Lower leg skin (tissue), 4 donors: ENCODE data around the gene SLC25A39. TPM values are rescaled to one million over a fixed set of nuclear protein-coding genes. Genes with fewer than 3 reads are reported as not detected.

ENCODE experiments used
- DNase-seq, 2 donors: peaks; one replicate each; pipeline ENCODE4 v3.0.0-alpha.2; 2019; ENCODE audit warnings: low spot score in 2 of 2
- H3K4me3 ChIP-seq: fragments of 200-600 bp; sonication (generic); 2 replicates; pipeline ENCODE4 v1.5.1; 2017; ENCODE audit warnings: mild to moderate bottlenecking, low read depth; ENCODE audit not compliant: poor library complexity, severe bottlenecking
- CTCF ChIP-seq, 3 donors: fragments of 450-650 bp; IDR thresholded peaks; one replicate each; pipeline ENCODE4 v1.5.1; 2016; ENCODE audit warnings: antibody characterized with exemption in 3 of 3, mild to moderate bottlenecking in 3 of 3, moderate library complexity in 2 of 3
- POLR2A ChIP-seq, 2 donors: fragments of 450-650 bp; IDR thresholded peaks; one replicate each; pipeline ENCODE4 v1.6.1; 2016 to 2017; ENCODE audit warnings: antibody characterized with exemption in 2 of 2, mild to moderate bottlenecking in 1 of 2, moderate library complexity in 1 of 2
- WGBS, 2 donors: methylation state at CpG; one replicate each; pipeline ENCODE4 v1.1.5; 2018; 5-methylcytosine and 5-hydroxymethylcytosine counted together
- intact Hi-C: fragments of 100-400 bp; cut with DNase I; formaldehyde crosslinking; loops from one replicate; pipeline ENCODE4 v1.15.0; 2023; ENCODE audit warnings: low total_unique reads
- total RNA-seq, 4 donors: library from RNA; depleted of rRNA; stranded (reverse); fragments of >200 nt; gene quantifications; one replicate each; pipeline ENCODE4 v1.1.0, GENCODE V29; 2016

The SLC25A39 gene
- total RNA-seq, 4 donors from 2014 or later, result 73.4 to 113 (median 90.0) TPM

DNA sequence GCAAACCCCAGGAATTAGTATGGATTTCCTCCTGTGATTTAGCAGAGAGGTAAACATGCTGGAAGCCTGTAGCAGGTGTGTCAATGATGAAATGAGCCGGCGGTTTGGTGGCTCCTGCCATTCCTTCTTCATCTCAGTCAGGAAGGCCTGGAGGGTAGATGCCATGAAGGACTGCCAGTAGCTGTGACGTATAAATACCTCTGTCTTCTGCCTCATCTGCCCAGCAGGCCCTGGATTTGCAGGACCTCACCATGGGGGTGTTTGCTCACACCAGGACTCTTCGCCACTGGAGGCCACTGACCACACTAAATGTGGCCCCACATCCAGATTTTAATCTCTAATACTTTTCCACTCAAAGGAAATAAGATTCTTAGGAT is 40.6 kb downstream of the SLC25A39 start:
- WGBS, 2 donors, result 86 to 87% methylated on average over 4 of the region's 4 CpGs
- intact Hi-C loops, result no loop called here
- no peak for DNase-seq
- no peak for TF ChIP-seq CTCF (IDR thresholded peaks at IDR 0.05)
- no peak for TF ChIP-seq POLR2A (IDR thresholded peaks at IDR 0.05)
- no peak overlapping the region for H3K4me3 ChIP-seq

DNA sequence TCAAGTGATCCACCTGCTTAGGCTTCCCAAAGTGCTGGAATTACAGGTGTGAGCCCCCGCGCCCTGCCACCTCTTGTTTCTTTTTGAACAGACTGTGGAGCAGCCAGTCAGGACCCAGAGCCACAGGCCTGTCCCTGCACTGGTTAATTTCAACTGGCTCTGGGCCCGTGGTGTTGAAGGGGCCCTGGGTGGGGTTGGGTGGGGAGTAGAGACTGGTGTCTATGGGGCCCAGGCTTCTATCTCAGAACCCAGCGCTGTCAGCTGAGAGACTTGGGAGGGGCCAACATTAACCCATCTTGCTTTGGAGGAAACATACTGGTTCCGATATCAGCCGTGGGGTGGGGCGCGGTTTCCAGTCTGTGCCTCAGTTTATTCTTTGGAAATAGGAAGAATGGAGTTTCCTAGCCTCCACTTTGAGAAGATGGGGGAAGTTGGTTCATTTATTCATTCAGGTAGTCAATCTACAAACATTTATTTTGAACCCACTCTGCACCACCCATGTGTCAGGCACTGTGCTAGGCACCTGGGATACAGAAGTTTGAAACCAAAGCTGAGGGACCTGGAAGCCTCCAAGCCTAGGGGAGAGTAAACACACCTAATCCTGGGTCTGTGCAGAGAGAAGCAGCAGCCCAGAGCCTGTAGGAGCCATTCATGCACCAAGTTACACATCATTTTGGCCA is 41.1 kb downstream of the SLC25A39 start:
- intact Hi-C loops, result no loop called here
- no peak for TF ChIP-seq CTCF (IDR thresholded peaks at IDR 0.05)
- no peak for TF ChIP-seq POLR2A (IDR thresholded peaks at IDR 0.05)
- no peak overlapping the region for H3K4me3 ChIP-seq
- no peak for DNase-seq
- 86% methylated on average over 8 of the region's 8 CpGs for WGBS, 2 donors

DNA sequence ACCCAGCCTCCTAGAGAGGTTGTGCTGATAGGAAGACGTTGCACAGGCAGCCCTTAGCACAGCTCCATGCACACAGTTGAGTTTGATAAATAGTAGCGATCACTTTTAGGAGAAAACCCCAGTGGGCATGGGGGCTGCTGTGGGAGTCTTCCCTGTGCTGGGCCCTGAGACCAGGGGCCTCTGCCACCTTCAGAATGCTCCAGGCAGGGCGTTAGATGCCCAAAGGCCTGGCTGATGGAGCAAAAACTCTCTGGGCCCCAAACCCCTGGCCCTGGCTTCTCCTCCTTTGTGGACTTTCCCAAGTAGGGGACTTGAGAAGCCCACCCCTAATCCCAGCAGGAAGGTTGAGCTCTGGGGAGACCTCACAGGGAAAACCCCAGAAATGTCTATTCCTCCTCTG is 42.4 kb downstream of the SLC25A39 start:
- intact Hi-C loops, result no loop called here
- no peak for DNase-seq
- WGBS, 2 donors, result 77 to 91% methylated on average over 3 of the region's 3 CpGs
- TF ChIP-seq CTCF (IDR thresholded peaks at IDR 0.05) (no peak), POLR2A (IDR thresholded peaks at IDR 0.05) (no peak)
- H3K4me3 ChIP-seq, result no peak overlapping the region

DNA sequence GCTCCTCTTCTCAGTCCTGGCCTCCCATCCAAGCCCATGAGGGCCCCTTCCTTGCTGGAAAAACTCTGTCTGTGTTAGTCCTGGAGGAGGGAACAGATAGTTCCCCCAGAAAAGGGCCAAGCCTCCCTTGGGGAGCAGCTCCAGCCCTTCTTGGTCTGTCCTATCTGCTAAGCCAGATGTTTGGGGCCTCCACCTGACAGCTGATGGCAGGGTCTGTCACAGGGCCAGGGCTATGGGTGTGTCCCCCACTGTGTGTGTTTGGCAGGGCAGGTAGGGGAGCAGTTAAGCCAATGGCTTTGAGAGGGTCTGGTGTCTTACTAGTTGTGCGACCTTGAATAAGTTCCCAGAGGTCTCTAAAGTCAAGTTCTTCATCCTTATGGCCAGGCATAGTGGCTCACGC is 43.1 kb downstream of the SLC25A39 start:
- WGBS, 2 donors, result 92 to 96% methylated on average over 2 of the region's 2 CpGs
- TF ChIP-seq POLR2A (IDR thresholded peaks at IDR 0.05), result no peak
- TF ChIP-seq CTCF (IDR thresholded peaks at IDR 0.05), result no peak
- no peak overlapping the region for H3K4me3 ChIP-seq
- intact Hi-C loops, result no loop called here
- DNase-seq, result no peak

GRCh38 chr17:44280392-44280937 is 44.2 kb downstream of the SLC25A39 start:
- no peak for TF ChIP-seq POLR2A (IDR thresholded peaks at IDR 0.05)
- no peak for TF ChIP-seq CTCF (IDR thresholded peaks at IDR 0.05)
- intact Hi-C loops, result no loop called here
- DNase-seq, result no peak
- H3K4me3 ChIP-seq, result no peak overlapping the region
- 76 to 79% methylated on average over 12 of the region's 12 CpGs for WGBS, 2 donors
